ENCODE data around the gene ADCY5. TPM values are rescaled to one million over a fixed set of nuclear protein-coding genes. Genes with fewer than 3 reads are reported as not detected.

Gene ADCY5
- total RNA-seq, 1 experiment from 2014 or later = 0.49 TPM

GRCh38 chr3:123420416-123420968, 28.4 kb downstream of the ADCY5 start:
- POLR2A ChIA-PET = no interaction called here
- Histone ChIP-seq H4K20me1 (ENCODE audit: insufficient read depth) (no peaks in the 10 kb centered on the region), H3K27ac (ENCODE audit: low read depth, low read length) (no peak overlapping the region), H3K4me2 (ENCODE audit: low read length) (no peak overlapping the region), H2AFZ (ENCODE audit: low read depth, low read length, poor library complexity, severe bottlenecking) (no peak overlapping the region), H3K9ac (ENCODE audit: low read length) (no peak overlapping the region), H3K4me3 (replicated peaks in 1 of 2; ENCODE audit: low read depth in 1 of 2, low read length in 2 of 2) (no peak overlapping the region), H3K36me3 (ENCODE audit: control insufficient read depth in 1 of 2, insufficient read depth in 2 of 2, low read length in 2 of 2) (no peaks in the 10 kb centered on the region), H3K9me3 (ENCODE audit: control insufficient read depth in 1 of 2, insufficient read depth in 1 of 2, low read depth in 1 of 2, low read length in 2 of 2) (no peaks in the 10 kb centered on the region), H3K9me2 (ENCODE audit: insufficient read depth) (no peaks in the 10 kb centered on the region), H3K27me3 (ENCODE audit: insufficient read depth, low read length) (no peaks in the 10 kb centered on the region), H3K4me1 (ENCODE audit: control insufficient read depth in 1 of 2, insufficient read depth in 2 of 2, low read length in 2 of 2) (no peaks in the 10 kb centered on the region), H3K79me2 (ENCODE audit: insufficient read depth, low read length) (no peaks in the 10 kb centered on the region)
- ATAC-seq (no peak), DNase-seq (ENCODE audit: low read depth, low spot score) (no peak)
- CTCF ChIA-PET = no interaction called here
- intact Hi-C loops (cut with micrococcal nuclease) = no loop called here
- TF ChIP-seq POLR2A (IDR thresholded peaks at IDR 0.05; ENCODE audit: borderline replicate concordance, extremely low read depth, insufficient read depth, insufficient read length) (no peak), POLR2AphosphoS5 (IDR thresholded peaks at IDR 0.05; ENCODE audit: low read depth, low read length) (no peak), FOSL1 (IDR thresholded peaks at IDR 0.05; ENCODE audit: low read depth) (no peak), EGR1 (IDR thresholded peaks at IDR 0.05; ENCODE audit: low read depth) (no peak), ZNF274 (IDR thresholded peaks at IDR 0.05; ENCODE audit: low read depth, low read length) (no peak), RAD21 (IDR thresholded peaks at IDR 0.05; ENCODE audit: low read depth) (no peak), ELF1 (IDR thresholded peaks at IDR 0.05; ENCODE audit: borderline replicate concordance, low read depth) (no peak), EZH2 (IDR thresholded peaks at IDR 0.05) (no peak)
- RAD21 ChIA-PET (ENCODE audit: low non-redundant PET in 1 of 2, low total read pairs in 2 of 2, uncharacterized antibody in 2 of 2, unreplicated experiment in 2 of 2) = no interaction called here
- no TSS peak for BruUV-seq (replicated peaks)

GRCh38 chr3:123419850-123420297, 29.0 kb downstream of the ADCY5 start:
- CTCF ChIA-PET = no interaction called here
- POLR2A ChIA-PET = no interaction called here
- RAD21 ChIA-PET (ENCODE audit: low non-redundant PET in 1 of 2, low total read pairs in 2 of 2, uncharacterized antibody in 2 of 2, unreplicated experiment in 2 of 2) = no interaction called here

More at GRCh38 chr3:123419850-123420297, 29.0 kb downstream of the ADCY5 start:
- Histone ChIP-seq H3K9ac (ENCODE audit: low read length) (no peak overlapping the region), H4K20me1 (ENCODE audit: insufficient read depth) (no peaks in the 10 kb centered on the region), H2AFZ (ENCODE audit: low read depth, low read length, poor library complexity, severe bottlenecking) (no peak overlapping the region), H3K4me2 (ENCODE audit: low read length) (no peak overlapping the region), H3K36me3 (ENCODE audit: control insufficient read depth in 1 of 2, insufficient read depth in 2 of 2, low read length in 2 of 2) (no peaks in the 10 kb centered on the region), H3K9me3 (ENCODE audit: control insufficient read depth in 1 of 2, insufficient read depth in 1 of 2, low read depth in 1 of 2, low read length in 2 of 2) (no peaks in the 10 kb centered on the region), H3K79me2 (ENCODE audit: insufficient read depth, low read length) (no peaks in the 10 kb centered on the region), H3K4me3 (replicated peaks in 1 of 2; ENCODE audit: low read depth in 1 of 2, low read length in 2 of 2) (no peak overlapping the region), H3K4me1 (ENCODE audit: control insufficient read depth in 1 of 2, insufficient read depth in 2 of 2, low read length in 2 of 2) (no peaks in the 10 kb centered on the region), H3K9me2 (ENCODE audit: insufficient read depth) (no peaks in the 10 kb centered on the region), H3K27ac (ENCODE audit: low read depth, low read length) (no peak overlapping the region), H3K27me3 (ENCODE audit: insufficient read depth, low read length) (no peaks in the 10 kb centered on the region)
- no TSS peak for BruUV-seq (replicated peaks)
- TF ChIP-seq RAD21 (IDR thresholded peaks at IDR 0.05; ENCODE audit: low read depth) = no peak
- TF ChIP-seq, protein P1, sequence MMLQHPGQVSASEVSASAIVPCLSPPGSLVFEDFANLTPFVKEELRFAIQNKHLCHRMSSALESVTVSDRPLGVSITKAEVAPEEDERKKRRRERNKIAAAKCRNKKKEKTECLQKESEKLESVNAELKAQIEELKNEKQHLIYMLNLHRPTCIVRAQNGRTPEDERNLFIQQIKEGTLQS (IDR thresholded peaks at IDR 0.05) = no peak
- no peak for TF ChIP-seq ELF1 (IDR thresholded peaks at IDR 0.05; ENCODE audit: borderline replicate concordance, low read depth)
- TF ChIP-seq ZNF274 (IDR thresholded peaks at IDR 0.05; ENCODE audit: low read depth, low read length) = no peak
- no peak for TF ChIP-seq EZH2 (IDR thresholded peaks at IDR 0.05)
- no peak for TF ChIP-seq EGR1 (IDR thresholded peaks at IDR 0.05; ENCODE audit: low read depth)
- TF ChIP-seq SIN3A (IDR thresholded peaks at IDR 0.05; ENCODE audit: low read depth) = no peak
- DNase-seq (ENCODE audit: low read depth, low spot score) (no peak), ATAC-seq (no peak)
- intact Hi-C loops (cut with micrococcal nuclease) = no loop called here
